Measurements from ENCODE around the gene KDELR3. TPM values are rescaled to one million over a fixed set of nuclear protein-coding genes. Genes with fewer than 3 reads are reported as not detected.

KDELR3 gene
- total RNA-seq, 1 donor from 2014 or later: 10.6 TPM

DNA sequence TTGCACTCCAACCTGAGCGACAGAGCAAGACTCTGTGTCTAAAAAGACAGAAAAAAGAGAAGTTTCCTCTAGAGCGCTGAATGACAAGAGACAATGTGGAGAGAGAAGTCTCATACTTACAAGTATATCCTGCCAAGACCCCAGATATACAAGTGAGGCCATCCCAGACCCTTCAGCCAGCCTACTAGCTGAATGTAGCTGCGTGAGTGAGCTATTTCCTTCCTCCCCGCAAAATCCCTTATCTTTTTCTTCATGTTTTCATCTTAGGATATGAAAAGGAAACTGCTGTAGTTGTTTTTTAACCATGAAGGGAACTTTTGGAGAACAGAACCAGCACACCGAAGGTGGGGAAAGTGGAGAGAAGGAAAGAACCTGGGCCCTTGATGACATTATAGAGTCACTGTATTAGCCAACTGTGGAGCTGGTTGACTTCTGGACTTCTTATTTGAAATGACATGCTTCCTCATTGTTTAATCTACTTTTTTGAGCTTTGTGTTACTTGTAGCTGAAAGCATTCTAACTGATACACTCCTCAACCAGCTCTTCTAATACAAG, 42.6 kb downstream of the KDELR3 start:
- TF ChIP-seq, protein P1, sequence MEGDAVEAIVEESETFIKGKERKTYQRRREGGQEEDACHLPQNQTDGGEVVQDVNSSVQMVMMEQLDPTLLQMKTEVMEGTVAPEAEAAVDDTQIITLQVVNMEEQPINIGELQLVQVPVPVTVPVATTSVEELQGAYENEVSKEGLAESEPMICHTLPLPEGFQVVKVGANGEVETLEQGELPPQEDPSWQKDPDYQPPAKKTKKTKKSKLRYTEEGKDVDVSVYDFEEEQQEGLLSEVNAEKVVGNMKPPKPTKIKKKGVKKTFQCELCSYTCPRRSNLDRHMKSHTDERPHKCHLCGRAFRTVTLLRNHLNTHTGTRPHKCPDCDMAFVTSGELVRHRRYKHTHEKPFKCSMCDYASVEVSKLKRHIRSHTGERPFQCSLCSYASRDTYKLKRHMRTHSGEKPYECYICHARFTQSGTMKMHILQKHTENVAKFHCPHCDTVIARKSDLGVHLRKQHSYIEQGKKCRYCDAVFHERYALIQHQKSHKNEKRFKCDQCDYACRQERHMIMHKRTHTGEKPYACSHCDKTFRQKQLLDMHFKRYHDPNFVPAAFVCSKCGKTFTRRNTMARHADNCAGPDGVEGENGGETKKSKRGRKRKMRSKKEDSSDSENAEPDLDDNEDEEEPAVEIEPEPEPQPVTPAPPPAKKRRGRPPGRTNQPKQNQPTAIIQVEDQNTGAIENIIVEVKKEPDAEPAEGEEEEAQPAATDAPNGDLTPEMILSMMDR (conservative IDR thresholded peaks at IDR 0.05): no peak
- Mint-ChIP-seq H3K36me3 (peaks cover 8% of the 10 kb centered on the region), H3K4me1 (ENCODE audit: unreplicated experiment) (peaks cover 5% of the 10 kb centered on the region), H3K27me3 (peaks cover 7% of the 10 kb centered on the region), H3K9me3 (peaks cover 4% of the 10 kb centered on the region), H3K27ac (no peak overlapping the region), H3K4me3 (no peak overlapping the region)
- DNase-seq (ENCODE audit: extremely low spot score, unreplicated experiment): no peak

DNA sequence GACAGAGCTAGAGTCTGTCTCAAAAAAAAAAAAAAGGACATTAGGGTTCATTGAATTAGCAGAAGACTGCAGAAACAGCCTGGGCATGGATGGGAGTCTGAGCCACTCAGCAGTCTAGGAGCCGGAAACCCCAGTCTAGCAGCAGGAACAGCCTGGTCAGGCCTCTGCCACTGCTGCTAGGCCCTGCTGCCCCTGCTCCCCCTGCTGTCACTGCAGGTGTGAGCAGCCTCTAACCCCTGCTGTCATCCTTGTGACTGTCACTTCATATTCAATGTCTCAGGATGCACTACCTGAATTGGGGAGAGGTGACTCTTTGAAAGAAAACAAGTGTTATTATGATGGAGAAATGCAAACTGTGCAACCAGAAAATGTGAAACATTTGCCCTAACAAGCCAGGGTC, 45.2 kb downstream of the KDELR3 start:
- Mint-ChIP-seq H3K36me3 (no peaks in the 10 kb centered on the region), H3K27ac (no peak overlapping the region), H3K9me3 (no peaks in the 10 kb centered on the region), H3K27me3 (no peaks in the 10 kb centered on the region), H3K4me3 (no peak overlapping the region), H3K4me1 (ENCODE audit: unreplicated experiment) (no peaks in the 10 kb centered on the region)
- DNase-seq (ENCODE audit: extremely low spot score, unreplicated experiment): no peak
- TF ChIP-seq, protein P1 (conservative IDR thresholded peaks at IDR 0.05): peak; percentile 36

DNA sequence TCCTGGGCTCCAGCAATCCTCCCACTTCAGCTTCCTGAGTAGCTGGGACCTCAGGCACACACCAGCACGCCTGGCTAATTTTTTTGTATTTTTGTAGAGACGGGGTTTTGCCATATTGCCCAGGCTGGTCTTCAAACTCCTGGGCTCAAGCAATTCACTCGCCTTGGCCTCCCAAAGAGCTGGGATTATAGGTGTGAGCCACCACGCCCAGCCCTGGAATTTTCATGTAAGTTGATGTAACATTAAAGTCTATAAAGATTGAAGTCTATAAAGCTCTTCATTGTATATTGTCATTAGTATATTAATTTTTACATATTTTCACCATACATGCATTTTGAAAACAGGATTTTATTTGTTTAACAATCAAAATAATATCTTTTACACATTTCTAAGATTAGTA, 50.7 kb downstream of the KDELR3 start:
- H3K4me3 Mint-ChIP-seq: no peak overlapping the region
- TF ChIP-seq, protein P1 (conservative IDR thresholded peaks at IDR 0.05): no peak
- no peak overlapping the region for H3K27ac Mint-ChIP-seq

DNA sequence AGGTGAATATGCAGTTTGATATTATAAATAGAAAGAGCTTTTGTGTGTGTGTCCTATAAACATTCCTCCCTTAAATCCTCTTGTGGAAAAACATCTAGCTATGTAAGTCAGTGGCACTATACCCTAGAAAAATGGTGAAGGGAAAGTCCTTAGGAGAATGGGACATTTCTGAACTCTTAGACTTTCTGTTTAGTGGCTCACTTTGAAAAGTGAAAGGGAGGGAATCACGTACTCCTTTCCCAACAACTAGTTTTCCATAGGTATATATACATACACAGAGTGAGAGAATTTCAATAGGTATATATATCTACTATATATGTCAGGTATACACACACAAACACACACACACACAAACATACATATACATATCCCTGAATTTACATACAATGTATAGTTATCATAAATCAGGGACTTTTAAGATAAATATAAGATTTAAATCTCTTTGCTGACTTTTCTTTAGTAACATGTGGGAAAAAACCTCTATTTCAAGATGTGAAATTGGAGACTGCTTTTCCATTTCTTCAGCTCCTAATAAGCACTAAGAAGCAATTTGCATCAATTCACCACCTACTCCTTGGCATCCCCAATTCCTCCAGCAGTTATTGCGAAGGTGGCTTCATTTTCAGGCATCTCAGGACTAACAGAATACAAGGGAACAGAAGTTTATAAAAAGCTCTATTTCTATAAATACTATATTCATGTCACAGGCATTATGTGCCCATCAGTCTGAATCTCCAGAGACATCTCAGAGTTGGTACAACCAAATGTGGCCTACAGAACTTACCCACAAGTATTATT, 51.8 kb downstream of the KDELR3 start:
- H3K9me3 Mint-ChIP-seq: no peaks in the 10 kb centered on the region
- no peaks in the 10 kb centered on the region for H3K36me3 Mint-ChIP-seq
- DNase-seq (ENCODE audit: extremely low spot score, unreplicated experiment): no peak
- H3K27ac Mint-ChIP-seq: no peak overlapping the region
- H3K27me3 Mint-ChIP-seq: no peaks in the 10 kb centered on the region
- TF ChIP-seq, protein P1 (conservative IDR thresholded peaks at IDR 0.05): no peak
- H3K4me1 Mint-ChIP-seq (ENCODE audit: unreplicated experiment): no peaks in the 10 kb centered on the region
- H3K4me3 Mint-ChIP-seq: no peak overlapping the region

More for the DNA sequence above, 50.7 kb downstream of the KDELR3 start:
- DNase-seq (ENCODE audit: extremely low spot score, unreplicated experiment): no peak
- no peaks in the 10 kb centered on the region for H3K36me3 Mint-ChIP-seq
- no peaks in the 10 kb centered on the region for H3K9me3 Mint-ChIP-seq
- H3K27me3 Mint-ChIP-seq: no peaks in the 10 kb centered on the region
- H3K4me1 Mint-ChIP-seq (ENCODE audit: unreplicated experiment): no peaks in the 10 kb centered on the region

DNA sequence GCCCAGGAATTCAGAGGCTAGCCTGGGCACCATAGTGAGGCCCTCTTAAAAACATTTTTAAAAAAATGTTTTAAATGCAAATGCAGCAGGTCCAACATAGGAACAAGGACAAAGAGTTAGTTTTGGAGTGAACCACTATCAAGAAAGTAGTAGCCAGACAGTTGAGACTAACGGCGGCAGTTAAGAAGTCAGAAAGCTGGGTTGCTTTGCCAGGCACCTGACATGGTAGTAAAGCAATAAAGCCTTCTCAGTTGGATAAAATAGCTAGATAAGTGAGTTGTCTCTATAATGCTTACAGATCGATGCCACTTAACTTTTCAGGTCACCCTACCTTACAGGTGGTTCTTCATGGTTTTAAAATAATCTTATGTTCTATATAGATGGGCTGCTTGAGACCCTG, 55.1 kb downstream of the KDELR3 start:
- no peak overlapping the region for H3K4me3 Mint-ChIP-seq
- no peak for DNase-seq (ENCODE audit: extremely low spot score, unreplicated experiment)
- H3K36me3 Mint-ChIP-seq: no peaks in the 10 kb centered on the region

More for the DNA sequence above, 55.1 kb downstream of the KDELR3 start:
- H3K9me3 Mint-ChIP-seq: no peaks in the 10 kb centered on the region
- H3K27me3 Mint-ChIP-seq: no peaks in the 10 kb centered on the region
- H3K4me1 Mint-ChIP-seq (ENCODE audit: unreplicated experiment): no peaks in the 10 kb centered on the region
- H3K27ac Mint-ChIP-seq: no peak overlapping the region
- TF ChIP-seq, protein P1 (conservative IDR thresholded peaks at IDR 0.05): no peak

All from type B pancreatic cell (in vitro differentiated cells).